ENCODE data around the gene ANO7.

ANO7 gene

GRCh38 chr2:241229563-241230401, 41.3 kb downstream of the ANO7 start:
- no peak for DNase-seq

GRCh38 chr2:241230435-241230834, 42.0 kb downstream of the ANO7 start:
- DNase-seq: no peak

- no peak for DNase-seq
Measured at GRCh38 chr2:241232736-241233575, 44.5 kb downstream of the ANO7 start.

GRCh38 chr2:241234066-241234790, 45.8 kb downstream of the ANO7 start:
- no peak for DNase-seq

GRCh38 chr2:241234962-241235740, 46.7 kb downstream of the ANO7 start:
- DNase-seq: no peak

- DNase-seq: no peak
Measured at GRCh38 chr2:241235859-241236593, 47.5 kb downstream of the ANO7 start.

GRCh38 chr2:241237047-241237446, 48.6 kb downstream of the ANO7 start:
- DNase-seq: no peak

GRCh38 chr2:241237949-241238371, 49.5 kb downstream of the ANO7 start:
- no peak for DNase-seq

- DNase-seq: no peak
Measured at GRCh38 chr2:241238693-241239198, 50.3 kb downstream of the ANO7 start.

- DNase-seq: no peak
Measured at GRCh38 chr2:241239552-241240202, 51.2 kb downstream of the ANO7 start.

- no peak for DNase-seq
Measured at GRCh38 chr2:241240320-241241004, 52.0 kb downstream of the ANO7 start.

GRCh38 chr2:241241669-241242068, 53.2 kb downstream of the ANO7 start:
- no peak for DNase-seq

GRCh38 chr2:241242306-241242705, 53.8 kb downstream of the ANO7 start:
- DNase-seq: no peak

- no peak for DNase-seq
Measured at GRCh38 chr2:241244368-241244767, 55.9 kb downstream of the ANO7 start.

GRCh38 chr2:241248289-241248688, 59.8 kb downstream of the ANO7 start:
- DNase-seq: no peak

GRCh38 chr2:241248897-241249296, 60.4 kb downstream of the ANO7 start:
- DNase-seq: no peak

GRCh38 chr2:241249654-241250053, 61.2 kb downstream of the ANO7 start:
- no peak for DNase-seq

- DNase-seq: no peak
Measured at GRCh38 chr2:241252778-241253475, 64.5 kb downstream of the ANO7 start.

- no peak for DNase-seq
Measured at GRCh38 chr2:241254904-241255351, 66.5 kb downstream of the ANO7 start.
